DMS 273 treated with DMSO at 0.1 percent for 48 hours (cell line): Measurements from ENCODE around the gene RABGGTA.

Source experiments
- DNase-seq: peaks from one replicate; lab custom pipeline; 2025; lab: John Stamatoyannopoulos, UW

The RABGGTA gene

DNA sequence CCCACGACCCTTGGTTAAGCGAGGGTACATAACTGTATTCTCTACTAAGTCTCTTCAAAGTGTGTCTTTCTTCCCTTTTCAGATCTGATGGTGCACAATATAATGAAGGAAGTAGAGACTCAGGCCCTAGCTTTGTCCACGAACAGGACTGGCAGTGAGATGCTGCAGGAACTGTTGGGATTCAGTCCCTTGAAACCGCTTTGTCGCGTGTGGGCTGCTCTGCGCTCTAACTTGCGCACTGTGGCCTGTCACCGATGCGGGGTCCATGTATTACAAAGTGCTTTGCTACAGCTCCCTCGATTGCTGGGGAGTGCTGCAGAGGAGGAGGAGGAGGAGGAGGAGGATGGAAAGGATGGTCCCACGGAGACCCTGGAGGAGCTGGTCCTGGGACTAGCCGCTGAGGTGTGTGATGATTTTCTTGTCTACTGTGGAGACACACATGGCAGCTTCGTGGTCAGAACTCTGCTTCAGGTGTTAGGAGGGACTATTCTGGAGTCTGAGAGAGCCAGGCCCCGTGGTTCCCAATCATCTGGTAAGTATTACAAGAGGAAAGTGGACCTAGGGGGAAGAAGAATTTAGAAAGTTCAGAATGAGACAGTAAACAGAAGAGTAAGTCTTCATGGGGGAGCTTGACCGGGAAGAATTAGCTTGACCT is 29.1 kb upstream of the RABGGTA start:
- no peak for DNase-seq

DNA sequence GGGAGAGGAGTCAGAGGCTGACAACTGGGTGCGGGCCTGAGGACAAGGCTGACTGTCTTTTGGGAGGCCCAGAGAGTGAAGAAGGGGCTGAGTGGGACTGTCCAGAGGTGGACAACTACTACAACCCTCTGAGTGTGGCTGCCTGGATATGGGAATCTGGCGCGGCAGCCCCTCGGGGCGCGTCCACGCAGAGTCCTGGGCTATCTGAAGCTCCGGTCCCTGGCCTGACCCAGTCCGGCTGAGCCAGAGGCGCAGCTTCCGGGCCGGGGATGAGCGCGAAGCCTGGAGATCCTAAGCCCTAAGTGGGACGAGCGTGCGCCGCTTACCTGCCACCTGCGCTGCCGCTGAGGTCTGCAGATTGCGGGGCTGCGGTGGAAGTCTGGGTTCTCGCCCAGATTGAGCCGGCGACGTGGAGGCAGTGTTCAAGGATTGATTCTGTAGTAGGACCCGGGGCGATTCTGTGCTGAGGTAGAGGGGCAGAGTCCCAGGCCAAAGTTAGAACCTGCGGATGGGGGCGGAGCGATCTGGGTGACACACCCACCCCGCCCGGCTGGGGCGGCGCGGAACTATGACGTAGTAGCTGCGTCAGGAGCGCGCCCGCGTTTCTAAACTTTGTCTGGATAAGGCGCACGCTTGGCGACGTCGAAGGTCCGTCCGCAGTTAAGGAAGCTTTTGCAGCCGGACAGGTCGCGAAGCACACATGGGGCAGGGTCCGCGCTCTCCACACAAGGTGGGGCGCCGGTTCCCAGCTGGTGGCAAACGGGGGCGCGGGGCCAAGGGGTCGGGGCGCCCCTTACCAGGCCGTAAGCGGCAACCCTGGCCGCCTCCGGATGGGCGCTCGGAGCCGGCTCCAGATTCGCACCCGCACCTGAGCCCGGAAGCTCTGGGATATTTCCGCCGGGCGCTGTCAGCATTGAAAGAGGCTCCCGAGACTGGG is 28.1 kb upstream of the RABGGTA start, which contains the start of the genes DHRS1 and NOP9:
TSS of gene DHRS1 (minus strand) at position 526 of the 937 bp plus-strand sequence. CDS start 674 bp downstream, outside the sequence.
TSS of gene NOP9 (plus strand) at position 596 of the 937 bp plus-strand sequence. CDS start at position 701, 105 bp downstream.
- DNase-seq: peak; percentile 60

DNA sequence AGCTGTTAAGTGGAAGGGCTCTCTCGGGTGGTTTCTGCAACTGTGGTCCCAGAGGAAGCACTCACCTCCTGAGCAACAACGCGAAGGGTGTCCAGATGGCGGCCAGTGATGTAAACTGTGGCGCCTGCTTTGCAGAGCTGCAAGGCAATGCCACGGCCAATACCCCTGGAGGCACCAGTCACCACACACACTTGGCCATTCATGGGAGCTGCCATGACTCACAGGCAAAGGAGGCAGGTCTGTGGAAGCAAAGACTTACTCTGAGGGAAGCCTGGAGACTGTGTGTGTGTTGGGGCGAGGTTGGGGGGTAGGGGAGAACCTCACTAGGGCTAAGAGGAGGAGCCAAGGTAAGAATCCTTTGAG is 27.5 kb upstream of the RABGGTA start:
- peak; percentile 16 for DNase-seq

DNA sequence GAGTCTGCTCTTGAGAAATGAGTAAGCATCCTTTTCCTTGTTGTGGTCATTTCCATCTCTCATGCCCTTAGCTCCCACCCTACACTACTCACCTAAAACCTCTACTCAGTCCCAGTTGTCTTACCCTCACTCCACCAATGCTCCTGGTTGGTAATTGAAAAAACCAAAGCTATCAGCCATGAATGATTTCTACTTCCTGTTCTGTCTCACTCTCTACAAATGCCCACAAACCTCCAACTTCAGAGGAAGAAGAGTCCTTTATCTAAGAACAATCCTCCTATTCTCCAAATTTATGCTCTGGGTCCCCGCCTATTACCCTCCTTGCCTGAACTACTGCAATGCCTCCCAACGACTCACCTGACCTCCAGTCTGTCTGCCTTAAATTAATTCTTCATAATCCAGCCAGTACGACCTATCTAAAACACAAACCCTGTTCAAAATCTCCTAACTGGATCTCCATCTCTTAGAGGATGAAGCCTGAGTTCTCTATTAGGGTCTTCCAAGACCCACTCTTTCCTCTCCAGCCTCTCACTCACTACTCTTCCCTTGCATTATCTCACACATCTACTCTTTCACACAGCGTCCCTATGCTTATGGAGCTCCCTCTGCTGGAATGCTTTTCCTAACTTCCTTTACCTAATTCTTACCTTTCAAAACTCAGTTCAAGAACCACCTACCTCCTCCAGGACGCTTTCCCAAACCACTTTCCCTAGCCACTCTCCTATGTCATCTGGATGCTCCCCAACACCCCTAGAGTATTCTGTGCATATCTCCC is 26.0 kb upstream of the RABGGTA start:
- DNase-seq: no peak

DNA sequence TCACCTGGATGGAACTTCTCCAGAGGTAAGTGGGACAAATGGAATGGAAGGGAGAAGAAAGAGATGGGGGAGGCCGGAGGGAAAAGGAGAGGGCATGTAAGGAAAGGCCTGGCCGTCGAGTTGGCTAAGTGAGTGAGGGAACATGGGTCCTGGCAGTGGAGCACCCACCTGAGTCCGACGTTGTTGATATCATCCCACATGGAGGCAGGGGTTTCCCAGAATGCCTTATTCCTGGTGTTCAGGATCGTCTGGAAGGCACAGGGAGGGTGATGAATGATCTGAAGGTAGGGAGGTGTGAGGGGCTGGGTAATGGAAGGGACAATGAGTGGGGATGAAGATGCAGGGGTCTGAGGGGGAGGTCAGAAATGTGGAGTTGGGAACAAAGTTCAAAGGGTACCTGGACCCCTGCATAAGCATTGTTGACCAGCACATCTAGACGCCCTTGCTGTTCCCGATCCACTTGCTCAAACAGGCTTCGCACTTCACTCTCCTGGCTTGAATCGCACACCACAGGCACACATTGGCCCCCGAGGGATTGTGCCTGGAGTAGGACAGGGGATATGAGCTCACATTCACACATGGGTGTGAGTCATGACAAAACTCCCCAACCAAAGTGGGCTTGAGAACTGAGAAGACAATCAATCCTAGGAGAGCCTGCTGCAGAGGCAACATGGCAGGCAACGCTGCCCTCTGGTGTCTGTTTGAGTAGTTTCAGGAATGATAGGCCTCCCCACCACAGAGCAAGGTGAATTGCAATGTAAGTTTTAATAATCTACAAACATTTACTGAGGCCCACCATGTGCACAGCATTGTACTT is 25.2 kb upstream of the RABGGTA start:
- DNase-seq: peak; percentile 37

DNA sequence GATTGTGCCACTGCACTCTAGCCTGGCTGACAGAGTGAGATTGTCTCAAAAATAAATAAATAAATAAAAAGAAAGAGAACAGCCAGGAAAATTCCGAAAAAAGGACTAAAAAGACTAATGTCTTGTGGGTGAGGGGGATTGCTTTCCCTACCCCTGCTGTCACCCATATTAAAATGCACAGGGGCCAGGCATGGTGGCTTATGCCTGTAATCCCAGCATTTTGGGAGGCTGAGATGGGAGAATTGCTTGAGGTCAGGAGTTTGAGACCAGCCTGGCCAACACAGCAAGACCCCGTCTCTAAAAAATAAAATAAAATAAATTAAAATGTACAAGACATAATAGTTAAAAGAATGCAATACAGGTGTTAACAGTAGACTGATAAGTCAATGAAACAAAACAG is 22.1 kb upstream of the RABGGTA start:
- no peak for DNase-seq

DNA sequence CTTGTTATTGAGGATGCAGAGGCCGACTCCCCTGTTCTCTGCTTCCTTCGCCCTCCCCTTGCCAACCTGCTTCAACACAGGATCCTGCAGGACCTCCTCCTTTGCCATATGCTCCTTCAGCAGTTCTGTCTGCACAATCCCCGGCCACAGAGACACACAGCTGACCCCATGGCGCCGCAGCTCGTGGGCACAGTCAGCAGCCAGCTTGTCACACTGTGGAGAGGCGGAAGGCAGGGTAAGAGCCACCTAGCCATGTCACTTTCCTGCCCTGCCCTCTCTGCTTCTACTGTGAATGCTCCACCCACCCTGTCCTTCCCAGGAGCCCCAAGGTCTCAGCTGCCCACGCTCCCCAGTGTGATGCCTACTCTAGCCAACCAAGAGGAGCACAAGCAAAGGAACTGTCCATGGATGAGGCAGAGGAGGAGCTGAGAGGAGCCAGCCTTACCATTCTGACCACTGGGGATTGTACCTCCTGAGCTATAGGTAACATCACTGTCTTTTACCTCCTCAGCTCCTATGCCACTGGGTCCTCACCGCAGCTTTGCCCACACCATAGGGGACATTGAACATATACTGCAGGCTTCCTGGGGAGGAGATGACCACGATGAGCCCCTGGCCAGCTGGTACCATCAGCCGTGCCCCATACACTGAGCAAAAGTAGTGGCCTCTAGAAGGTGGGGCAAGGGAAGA is 20.9 kb upstream of the RABGGTA start:
- DNase-seq: no peak

DNA sequence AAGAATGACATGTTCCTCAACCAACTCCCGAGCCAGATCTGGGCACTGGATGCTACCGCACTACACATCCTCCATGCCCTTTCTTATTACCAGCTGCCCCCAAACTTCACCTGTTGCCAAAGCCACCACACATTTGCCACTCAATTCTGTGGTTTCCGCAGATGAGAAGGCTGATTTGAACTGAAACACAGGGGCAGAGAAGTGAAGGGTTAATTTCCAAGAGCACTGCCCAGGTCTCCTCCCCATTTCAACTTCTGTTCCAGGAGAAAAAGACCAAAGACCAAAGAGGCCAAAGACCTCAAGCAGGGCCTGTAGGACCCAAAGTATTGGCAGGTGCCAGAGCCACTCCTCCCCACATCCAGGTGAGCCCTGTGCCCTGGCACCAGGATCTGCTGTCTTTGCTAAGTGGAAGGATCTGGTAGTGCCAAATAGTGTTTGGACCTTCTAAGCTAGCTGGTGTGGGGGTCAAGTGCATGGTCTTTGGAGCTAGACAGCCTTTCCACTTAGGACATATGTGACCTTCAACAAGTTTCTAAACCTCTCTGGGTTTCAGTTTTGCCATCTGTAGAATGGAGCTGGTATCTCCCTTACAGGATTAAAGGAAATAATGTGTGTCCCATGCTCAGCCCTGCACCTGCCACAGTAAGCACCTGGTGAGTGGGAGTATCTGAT is 20.2 kb upstream of the RABGGTA start:
- no peak for DNase-seq

DNA sequence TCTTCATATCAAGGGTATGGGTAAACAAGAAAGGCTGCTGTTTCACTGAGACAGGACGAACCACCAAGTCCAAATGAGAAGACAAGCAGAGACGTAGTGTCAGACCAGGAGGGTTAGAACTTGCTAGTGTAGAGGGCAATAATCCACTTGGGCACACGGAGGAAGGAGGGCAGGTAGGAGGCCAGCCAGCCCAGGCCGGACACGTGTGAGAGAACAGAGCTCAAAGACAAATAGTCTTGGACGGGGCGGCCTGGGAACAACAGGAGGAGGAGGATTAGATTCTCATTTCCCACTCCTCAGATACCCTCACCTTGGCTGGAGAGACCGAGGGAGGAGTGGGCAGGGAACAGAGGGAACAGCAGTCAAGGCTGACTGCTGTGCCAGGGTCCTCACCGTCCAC is 19.3 kb upstream of the RABGGTA start:
- no peak for DNase-seq

DNA sequence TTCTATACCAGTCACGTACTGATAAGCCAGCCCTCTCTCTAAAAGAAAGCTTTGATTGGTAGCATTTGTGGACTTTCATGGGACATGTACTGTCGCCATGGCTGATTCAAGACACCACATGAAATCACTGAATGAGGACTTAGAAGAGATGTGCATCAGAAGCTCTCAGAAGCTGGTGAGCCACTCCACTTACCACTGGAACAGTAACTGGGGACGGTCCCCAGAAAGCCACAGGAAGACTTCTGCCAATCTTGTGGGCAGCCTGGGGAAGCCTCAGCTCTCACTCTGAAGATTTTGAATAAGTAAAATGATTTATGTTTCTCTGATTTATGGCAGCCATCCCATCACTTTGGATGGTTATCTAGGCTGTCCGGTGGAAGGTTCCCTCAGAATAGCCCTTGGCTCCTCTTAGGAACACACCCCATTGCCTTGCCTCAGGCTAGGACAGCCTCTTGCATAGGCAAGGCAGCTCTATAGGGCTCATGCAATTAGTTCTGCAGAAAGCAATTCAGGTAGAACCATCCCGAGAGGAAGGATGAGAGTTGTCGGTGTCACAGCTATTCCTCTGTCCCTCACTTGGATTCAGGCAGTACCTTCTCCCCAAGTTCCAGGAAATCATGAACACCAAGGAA is 18.4 kb upstream of the RABGGTA start:
- no peak for DNase-seq

DNA sequence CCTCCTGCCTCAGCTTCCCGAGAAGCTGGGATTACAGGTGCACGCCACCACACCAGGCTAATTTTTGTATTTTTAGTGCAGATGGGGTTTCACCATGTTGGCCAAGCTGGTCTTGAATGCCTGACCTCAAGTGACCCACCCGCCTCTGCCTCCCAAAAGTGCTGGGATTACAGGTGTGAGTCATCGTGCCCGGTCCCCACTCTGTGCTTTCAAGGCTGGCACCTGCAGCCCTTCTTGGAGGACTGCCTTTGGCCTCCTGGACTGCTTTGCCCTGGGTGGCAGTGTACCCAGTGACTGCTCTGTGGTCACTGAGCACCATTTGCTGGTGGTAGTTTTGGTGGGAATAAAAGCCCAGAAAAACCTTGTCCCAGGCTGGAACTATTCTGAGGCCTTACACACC is 15.6 kb upstream of the RABGGTA start:
- DNase-seq: no peak

DNA sequence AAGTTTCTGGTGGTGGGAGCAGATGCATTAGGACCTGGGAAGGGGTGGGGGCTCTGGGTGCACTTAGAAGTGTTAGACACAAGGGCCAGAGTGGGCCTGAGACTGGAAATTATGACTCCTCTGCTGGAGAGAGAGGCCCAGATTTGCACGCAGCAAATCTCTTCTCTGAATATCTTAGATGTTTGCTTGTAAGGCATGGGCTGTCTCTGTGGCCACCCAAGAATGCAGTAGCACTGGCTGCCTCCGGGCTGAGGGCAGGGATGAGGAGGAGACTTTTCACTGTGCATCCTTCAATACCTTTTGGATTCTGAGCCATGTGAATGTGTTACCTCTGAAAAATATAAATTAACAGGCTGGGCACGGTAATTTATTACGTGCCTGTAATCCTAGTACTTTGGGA is 14.0 kb upstream of the RABGGTA start:
- no peak for DNase-seq

DNA sequence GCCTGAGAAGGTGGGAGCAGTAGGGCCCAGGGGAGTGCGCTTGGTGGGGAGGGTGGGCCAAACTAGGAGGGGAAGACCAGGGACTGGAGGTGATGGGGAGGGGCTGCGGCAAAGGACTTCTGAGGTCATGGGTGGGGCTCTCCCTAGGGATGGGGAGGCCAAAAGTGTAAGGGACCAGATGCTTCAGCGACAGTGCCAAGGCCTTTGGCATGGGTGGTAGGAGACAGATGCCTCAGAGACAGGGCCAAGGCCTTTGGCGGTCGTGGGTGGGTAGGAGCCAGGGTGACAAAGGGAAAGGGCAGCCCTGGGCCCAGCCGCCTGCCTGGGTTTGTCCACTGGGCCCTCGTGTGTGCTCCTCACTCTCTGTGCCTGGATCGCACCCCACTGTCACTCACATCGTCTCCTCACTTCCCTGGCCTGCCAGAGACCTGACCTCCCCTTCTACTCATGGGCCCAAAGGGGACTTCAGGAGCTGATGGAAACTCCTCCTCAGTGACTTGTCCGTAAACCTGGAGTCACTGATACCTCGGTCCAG is 13.2 kb upstream of the RABGGTA start:
- no peak for DNase-seq

DNA sequence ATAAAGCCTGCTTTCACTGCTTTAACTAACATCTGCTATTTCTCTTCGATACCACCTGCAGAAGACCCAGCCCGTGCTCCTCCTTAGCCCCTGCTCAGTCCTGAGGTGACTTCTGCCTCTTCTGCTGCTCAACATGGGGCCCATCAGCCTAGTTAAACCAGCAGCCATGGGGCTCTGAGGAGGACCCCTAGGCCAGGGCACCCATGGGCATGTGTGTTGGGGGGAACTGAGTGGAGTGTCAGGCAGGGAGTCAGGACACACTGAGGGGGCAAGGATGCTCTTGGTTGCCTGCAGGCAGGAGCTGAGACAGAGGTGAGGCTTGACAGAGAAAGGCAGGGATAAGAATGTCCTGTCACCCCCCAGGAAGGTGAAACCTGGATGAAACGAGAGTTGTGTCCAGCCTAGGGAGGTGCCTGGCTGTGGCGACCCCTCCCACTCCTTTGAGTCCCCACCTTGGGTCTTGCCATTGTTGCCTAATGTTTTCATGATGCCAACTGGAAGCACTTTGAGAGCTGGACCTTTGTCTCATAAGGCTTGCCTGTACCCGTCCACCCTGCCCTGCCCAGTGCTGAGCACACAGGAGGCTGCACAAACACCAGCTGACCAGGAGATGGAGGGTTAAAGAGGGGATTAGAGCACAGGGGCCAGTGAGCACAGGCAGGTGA is 12.5 kb upstream of the RABGGTA start:
- DNase-seq: no peak

DNA sequence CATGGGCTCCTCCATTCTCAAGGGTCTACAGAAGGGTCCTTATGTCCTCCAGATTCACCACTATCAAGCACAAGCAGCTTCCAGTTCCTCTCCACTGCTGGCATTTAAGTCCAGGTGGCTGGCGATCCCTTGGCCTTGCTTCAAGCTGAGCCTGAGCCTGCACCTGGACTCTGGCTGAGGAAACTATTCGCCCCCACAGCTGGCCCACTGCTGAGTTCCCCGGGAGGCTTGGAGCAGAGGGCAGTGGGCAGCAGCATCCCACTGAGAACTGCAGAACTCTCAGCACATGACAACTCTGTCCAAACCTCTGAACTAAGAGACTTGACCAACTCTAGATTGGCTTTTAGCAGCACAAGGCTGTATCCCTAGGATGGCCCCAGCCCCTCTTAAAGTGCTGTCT is 11.3 kb upstream of the RABGGTA start:
- DNase-seq: no peak

DNA sequence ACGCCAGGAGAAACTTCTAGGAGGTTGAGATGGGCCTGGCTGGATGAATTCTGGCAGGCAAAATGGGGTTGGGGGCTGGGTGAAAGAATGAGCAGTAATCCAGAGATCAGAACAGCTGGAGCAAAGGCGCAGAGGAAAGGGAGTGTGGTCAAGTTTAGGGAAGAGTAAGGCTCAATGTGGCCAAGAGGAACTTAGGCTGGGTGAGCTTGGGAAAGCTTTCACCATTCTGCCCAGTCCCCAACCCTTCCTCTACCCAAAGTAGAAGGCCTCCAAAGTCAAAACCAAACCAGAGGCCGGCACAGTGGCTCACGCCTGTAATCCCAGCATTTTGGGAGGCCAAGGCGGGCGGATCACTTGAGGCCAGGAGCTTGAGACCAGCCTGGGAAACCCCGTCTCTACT is 10.2 kb upstream of the RABGGTA start:
- DNase-seq: no peak

DNA sequence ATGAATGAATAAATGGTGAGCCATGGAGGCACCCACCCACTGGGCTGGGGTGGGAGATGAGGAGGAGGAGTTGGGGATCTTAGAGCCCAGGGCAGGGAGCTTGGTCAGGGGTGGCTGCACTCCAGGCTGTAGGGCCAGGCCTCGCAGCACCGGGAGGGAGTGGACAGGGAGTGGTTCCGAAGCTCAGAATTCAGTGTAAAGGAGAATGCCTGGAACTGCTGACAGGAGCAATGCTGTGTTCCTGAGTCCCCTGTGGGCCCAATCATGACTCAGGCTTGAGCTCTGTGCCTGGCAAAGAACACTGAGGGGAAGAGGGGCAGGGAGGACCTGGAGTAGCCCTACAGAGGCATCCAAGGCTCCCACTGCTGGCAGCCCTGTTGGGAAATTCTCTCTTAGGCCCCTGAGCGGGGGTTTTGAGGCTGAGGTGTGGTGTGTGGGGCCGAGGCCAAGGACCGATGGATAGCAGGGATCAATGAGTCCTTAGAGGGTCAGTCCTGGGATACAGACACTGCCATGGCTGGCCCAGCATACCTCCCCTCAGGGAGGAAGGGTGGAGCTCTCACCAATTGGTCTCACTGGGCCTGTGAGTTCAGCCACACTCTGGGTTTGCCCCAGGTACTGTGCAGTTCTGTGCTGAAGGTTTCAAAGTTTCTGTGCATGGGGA is 9.5 kb upstream of the RABGGTA start:
- DNase-seq: no peak
